ENCODE measurements around the gene EXOC7. TPM values are rescaled to one million over a fixed set of nuclear protein-coding genes. Genes with fewer than 3 reads are reported as not detected.

The EXOC7 gene
- total RNA-seq: 100 to 1,000 TPM in 1 of 4 donors, 10 to 100 TPM in 3; 69.3 to 107 (median 83.9) TPM

DNA sequence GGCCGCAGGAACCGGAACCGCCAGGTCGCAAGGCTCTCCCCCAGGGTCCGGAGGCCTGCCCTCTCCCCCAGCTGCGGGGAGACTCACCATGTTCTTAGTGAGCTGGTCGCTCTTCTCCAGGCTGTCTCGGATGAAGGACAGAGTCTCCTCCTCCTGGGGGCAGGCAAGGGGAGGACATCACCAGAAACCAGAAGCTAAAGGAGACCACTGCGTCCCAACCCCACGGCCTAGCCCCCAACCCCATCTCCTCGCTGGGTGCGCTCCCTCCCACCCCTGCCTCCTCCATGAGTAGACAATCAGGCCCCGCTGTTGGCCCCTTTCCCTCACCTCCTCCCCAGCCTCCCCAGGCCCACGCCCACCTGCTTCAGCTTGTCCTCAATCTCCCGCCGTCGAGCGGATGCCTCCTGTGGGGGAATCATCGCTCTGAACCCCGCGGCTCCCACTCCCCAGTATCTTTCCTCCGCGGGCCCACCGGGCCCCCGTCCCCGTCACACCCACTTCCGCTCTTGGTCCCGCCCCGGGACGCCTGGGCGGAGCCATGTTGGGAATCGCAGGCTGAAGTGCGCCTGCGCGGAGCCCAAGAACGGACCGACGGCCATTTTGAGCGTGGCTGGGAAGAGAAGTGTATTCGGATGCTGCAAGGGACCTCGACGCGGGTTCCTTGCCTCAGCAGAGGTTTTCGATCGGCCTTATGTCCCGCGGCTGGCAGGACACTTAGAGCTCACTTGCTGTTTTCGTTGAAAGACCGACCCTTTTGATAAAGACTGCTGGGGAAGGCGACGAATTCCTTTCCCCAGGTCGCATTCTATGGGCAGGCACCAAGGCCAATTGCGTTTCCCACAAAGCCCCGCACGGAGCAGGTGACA is at the start of gene EXOC7:
EXOC7 (minus strand) TSS at position 514 of the 866 bp plus-strand sequence; CDS start at position 419, 95 bp downstream.
- WGBS, 2 donors (ENCODE audit: low coverage in 1 of 2): 0 to 20% methylated on average over 15 to 17 of the region's 55 CpGs
- peak within 1 kb of the TSS; percentile 19 to 87 (median 85) for H3K27ac ChIP-seq
- ATAC-seq: peak; percentile 95
- TF ChIP-seq POLR2AphosphoS5 (IDR thresholded peaks at IDR 0.05) (peak; percentile 35), EP300 (IDR thresholded peaks at IDR 0.05) (no peak), POLR2A (IDR thresholded peaks at IDR 0.05) (peak; percentile 39 to 41)
- TF ChIP-seq, protein P1, sequence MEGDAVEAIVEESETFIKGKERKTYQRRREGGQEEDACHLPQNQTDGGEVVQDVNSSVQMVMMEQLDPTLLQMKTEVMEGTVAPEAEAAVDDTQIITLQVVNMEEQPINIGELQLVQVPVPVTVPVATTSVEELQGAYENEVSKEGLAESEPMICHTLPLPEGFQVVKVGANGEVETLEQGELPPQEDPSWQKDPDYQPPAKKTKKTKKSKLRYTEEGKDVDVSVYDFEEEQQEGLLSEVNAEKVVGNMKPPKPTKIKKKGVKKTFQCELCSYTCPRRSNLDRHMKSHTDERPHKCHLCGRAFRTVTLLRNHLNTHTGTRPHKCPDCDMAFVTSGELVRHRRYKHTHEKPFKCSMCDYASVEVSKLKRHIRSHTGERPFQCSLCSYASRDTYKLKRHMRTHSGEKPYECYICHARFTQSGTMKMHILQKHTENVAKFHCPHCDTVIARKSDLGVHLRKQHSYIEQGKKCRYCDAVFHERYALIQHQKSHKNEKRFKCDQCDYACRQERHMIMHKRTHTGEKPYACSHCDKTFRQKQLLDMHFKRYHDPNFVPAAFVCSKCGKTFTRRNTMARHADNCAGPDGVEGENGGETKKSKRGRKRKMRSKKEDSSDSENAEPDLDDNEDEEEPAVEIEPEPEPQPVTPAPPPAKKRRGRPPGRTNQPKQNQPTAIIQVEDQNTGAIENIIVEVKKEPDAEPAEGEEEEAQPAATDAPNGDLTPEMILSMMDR (IDR thresholded peaks at IDR 0.05): no peak
- H3K4me1 ChIP-seq: peaks cover 0 to 29% (median 13%) of the 10 kb centered on the region in 3 donors
- H3K27me3 ChIP-seq: no peaks in the 10 kb centered on the region
- H3K36me3 ChIP-seq: peaks cover 0 to 36% of the 10 kb centered on the region in 2 donors
- no peaks in the 10 kb centered on the region for H3K9me3 ChIP-seq
- peak within 1 kb of the TSS; percentile 62 to 94 for H3K4me3 ChIP-seq

DNA sequence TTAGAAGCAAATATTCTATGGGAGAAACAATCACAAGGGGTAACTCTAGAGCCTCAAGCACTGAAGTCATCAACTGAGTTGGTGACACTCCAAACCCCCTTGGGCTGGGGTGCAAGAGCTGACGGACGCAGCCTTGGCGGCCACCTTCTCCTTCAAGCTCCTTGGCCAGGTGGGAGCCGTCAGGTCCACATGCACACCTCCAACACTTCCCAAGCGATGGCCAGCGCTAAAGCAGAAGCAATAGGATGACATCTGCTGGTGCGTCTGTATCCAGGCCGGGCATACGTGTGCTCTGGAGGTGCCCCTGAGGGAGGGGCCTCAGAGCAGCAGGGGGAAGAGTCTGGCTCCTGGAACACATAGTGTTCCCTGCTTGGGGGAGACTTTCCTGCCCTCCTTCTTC is 49.6 kb upstream of the EXOC7 start:
- Histone ChIP-seq H3K4me1 (peaks cover 0 to 18% (median 0%) of the 10 kb centered on the region in 3 donors), H3K9me3 (no peaks in the 10 kb centered on the region), H3K27ac (no peak overlapping the region), H3K36me3 (no peaks in the 10 kb centered on the region), H3K4me3 (no peak overlapping the region), H3K27me3 (no peaks in the 10 kb centered on the region)
- TF ChIP-seq, protein P1 (IDR thresholded peaks at IDR 0.05): no peak
- no peak for TF ChIP-seq POLR2A (IDR thresholded peaks at IDR 0.05)
- no peak for TF ChIP-seq POLR2AphosphoS5 (IDR thresholded peaks at IDR 0.05)
- TF ChIP-seq EP300 (IDR thresholded peaks at IDR 0.05): no peak
- no peak for ATAC-seq
- 100% methylated on average over 1 of the region's 9 CpGs; no CpG with 5 or more reads in 1 of the 2 donors for WGBS, 2 donors (ENCODE audit: low coverage in 1 of 2)

- TF ChIP-seq, protein P1 (IDR thresholded peaks at IDR 0.05): no peak
- TF ChIP-seq EP300 (IDR thresholded peaks at IDR 0.05): no peak
- TF ChIP-seq POLR2AphosphoS5 (IDR thresholded peaks at IDR 0.05): no peak
- no peak for TF ChIP-seq POLR2A (IDR thresholded peaks at IDR 0.05)
- no peaks in the 10 kb centered on the region for H3K27me3 ChIP-seq
- no peak overlapping the region for H3K4me3 ChIP-seq
- H3K36me3 ChIP-seq: no peaks in the 10 kb centered on the region
- H3K9me3 ChIP-seq: no peaks in the 10 kb centered on the region
- WGBS, 2 donors (ENCODE audit: low coverage in 1 of 2): 87 to 88% methylated on average over 6 to 7 of the region's 7 CpGs
- H3K27ac ChIP-seq: no peak overlapping the region
- peaks cover 0 to 18% (median 0%) of the 10 kb centered on the region in 3 donors for H3K4me1 ChIP-seq
- ATAC-seq: no peak
Observed at GRCh38 chr17:76152591-76152990, 49.0 kb upstream of the EXOC7 start.

DNA sequence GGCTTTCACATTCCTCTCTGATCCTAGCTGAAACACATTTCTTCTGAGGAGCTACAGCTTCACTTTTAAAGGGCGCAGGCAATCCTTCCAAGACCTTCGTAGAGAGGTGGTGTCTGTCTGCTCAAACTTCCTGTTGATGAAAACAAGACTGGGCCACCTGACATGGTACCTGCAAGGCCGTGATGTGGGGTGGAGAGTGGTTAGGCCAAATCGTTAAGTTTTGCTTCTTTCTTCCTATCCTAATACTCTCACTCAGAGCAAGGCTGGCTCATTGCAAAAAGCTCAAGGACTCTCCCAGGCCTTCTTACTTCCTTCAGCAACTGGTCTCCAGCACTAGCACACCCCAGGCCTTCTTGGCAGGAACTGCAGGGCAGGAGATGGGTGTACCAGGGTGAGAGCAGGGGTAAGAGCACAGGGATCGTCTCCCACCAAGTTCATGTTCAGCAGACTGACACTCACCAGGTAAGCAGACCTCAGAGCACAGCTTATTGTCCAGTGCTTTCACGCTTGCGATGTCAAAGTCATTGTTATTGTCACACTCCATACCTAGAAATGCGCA is 48.4 kb upstream of the EXOC7 start:
- no peak overlapping the region for H3K4me3 ChIP-seq
- H3K27me3 ChIP-seq: no peaks in the 10 kb centered on the region
- peaks cover 0 to 18% (median 0%) of the 10 kb centered on the region in 3 donors for H3K4me1 ChIP-seq
- ATAC-seq: no peak
- H3K36me3 ChIP-seq: no peaks in the 10 kb centered on the region
- H3K9me3 ChIP-seq: no peaks in the 10 kb centered on the region
- no peak overlapping the region for H3K27ac ChIP-seq
- WGBS, 2 donors (ENCODE audit: low coverage in 1 of 2): 95 to 100% methylated on average over 2 to 8 of the region's 8 CpGs
- TF ChIP-seq, protein P1 (IDR thresholded peaks at IDR 0.05): no peak
- TF ChIP-seq POLR2A (IDR thresholded peaks at IDR 0.05) (no peak), POLR2AphosphoS5 (IDR thresholded peaks at IDR 0.05) (no peak), EP300 (IDR thresholded peaks at IDR 0.05) (no peak)
